ENCODE results near the gene SAMD11. TPM values are rescaled to one million over a fixed set of nuclear protein-coding genes. Genes with fewer than 3 reads are reported as not detected.

SAMD11 gene
- total and polyA plus RNA-seq, 2 of the 8 experiments (the other 6 are each of a cell fraction or from before 2014, with no cell fraction given): 0.18 to 0.30 TPM

DNA sequence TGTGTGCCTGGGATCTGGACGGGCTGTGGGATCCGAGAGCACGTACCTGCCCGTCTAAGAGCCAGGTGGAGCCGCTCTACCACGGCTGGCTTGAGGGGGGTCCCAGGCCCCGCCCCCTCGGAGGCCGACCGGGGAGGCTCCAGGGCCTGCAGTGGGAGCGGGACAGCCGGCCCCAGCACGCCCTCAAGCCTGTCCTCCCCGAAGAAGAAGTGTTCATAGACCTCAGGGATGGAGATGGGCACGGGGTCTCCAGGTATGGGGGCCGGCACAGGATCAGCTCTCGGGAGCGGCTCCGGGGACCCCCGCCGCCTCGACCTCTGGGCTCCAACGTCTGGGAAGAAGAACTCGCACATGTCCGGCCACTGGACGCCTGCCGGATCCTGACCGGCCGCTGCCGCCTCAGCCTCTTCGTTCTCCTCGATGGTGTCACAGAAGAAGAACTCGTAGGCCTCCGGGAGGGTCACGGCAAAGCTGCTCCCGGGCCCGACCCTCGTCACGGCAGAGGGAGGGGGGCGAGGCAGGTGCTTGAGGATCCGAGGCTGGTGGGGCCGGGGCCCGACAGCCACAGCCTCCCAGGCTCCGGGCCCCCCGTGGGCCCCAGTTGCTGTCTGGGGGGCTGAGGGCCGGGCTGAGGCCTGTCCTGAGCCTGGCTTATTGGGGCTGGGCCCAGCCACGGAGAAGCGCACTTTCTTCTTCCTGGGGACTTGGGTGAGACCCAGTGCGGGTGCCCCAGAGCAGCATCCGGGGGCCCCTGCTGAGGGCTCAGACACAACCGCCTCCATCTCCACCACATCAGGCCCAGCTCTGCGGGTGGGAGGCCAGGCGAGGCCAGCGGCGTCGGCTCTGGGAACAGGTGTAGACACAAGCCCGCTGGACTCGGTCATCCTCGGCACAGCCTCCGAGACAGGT is 55.4 kb downstream of the SAMD11 start:
- Histone ChIP-seq H3K79me1 (ENCODE audit: low read depth, low read length) (no peaks in the 10 kb centered on the region), H2AK5ac (ENCODE audit: low read depth, low read length) (no peak overlapping the region; the same call in 1 of the 2 replicates), H3K79me2 (ENCODE audit: control insufficient read depth in 1 of 2, insufficient read depth in 2 of 2, low read length in 2 of 2) (no peaks in the 10 kb centered on the region), H2AFZ (ENCODE audit: low read length) (no peak overlapping the region), H2BK120ac (replicated peaks; ENCODE audit: low read depth, low read length) (no peak overlapping the region), H2BK20ac (ENCODE audit: low read length) (no peak overlapping the region), H3K27ac (ENCODE audit: low read depth, low read length) (no peak overlapping the region), H3K18ac (ENCODE audit: extremely low read depth, low read length) (no peak overlapping the region), H3K4me2 (ENCODE audit: insufficient read depth in 1 of 2, low read depth in 2 of 2, low read length in 2 of 2) (no peak overlapping the region), H3K27me3 (replicated peaks in 1 of 4; ENCODE audit: control insufficient read depth in 3 of 4, extremely low read depth in 1 of 4, insufficient read depth in 3 of 4, low read length in 3 of 4) (peaks cover 0 to 18% (median 5%) of the 10 kb centered on the region in 4 experiments; a peak in 4 of 7 replicates), H2BK5ac (ENCODE audit: low read depth, low read length) (no peak overlapping the region), H3K9ac (replicated peaks in 1 of 4; ENCODE audit: extremely low read depth in 1 of 4, low read depth in 3 of 4, low read length in 3 of 4) (no peak overlapping the region), H2BK12ac (ENCODE audit: low read depth, low read length) (no peak overlapping the region), H2BK15ac (ENCODE audit: low read length) (no peak overlapping the region), H4K91ac (replicated peaks; ENCODE audit: insufficient read length, low read length) (no peak overlapping the region), H3K56ac (replicated peaks; ENCODE audit: insufficient read length, low read depth, low read length) (no peak overlapping the region), H3K4me3 (ENCODE audit: extremely low read depth in 1 of 4, insufficient read depth in 2 of 4, low read depth in 3 of 4, low read length in 4 of 4) (no peak overlapping the region), H3K4me1 (replicated peaks in 1 of 4; ENCODE audit: control insufficient read depth in 3 of 4, insufficient read depth in 4 of 4, low read length in 3 of 4) (peaks cover 0 to 10% (median under 1%) of the 10 kb centered on the region in 4 experiments; a peak in 4 of 7 replicates), H3K23ac (ENCODE audit: insufficient read length) (no peak overlapping the region), H3K36me3 (ENCODE audit: control insufficient read depth in 2 of 4, insufficient read depth in 4 of 4, low read length in 3 of 4) (no peaks in the 10 kb centered on the region), H4K8ac (ENCODE audit: extremely low read depth, insufficient read depth, low read length) (peak overlapping the region; percentile 51), H4K20me1 (replicated peaks in 1 of 2; ENCODE audit: control insufficient read depth in 1 of 2, insufficient read depth in 2 of 2, low read length in 2 of 2) (peaks cover 0 to 12% of the 10 kb centered on the region in 2 experiments), H3K23me2 (ENCODE audit: low read depth, low read length) (peaks cover 2% of the 10 kb centered on the region; the same call in 1 of the 2 replicates), H3K9me3 (ENCODE audit: insufficient read depth in 2 of 2, low read depth in 1 of 2, low read length in 1 of 2) (no peaks in the 10 kb centered on the region), H3K4ac (replicated peaks; ENCODE audit: insufficient read length, low read depth, low read length) (no peak overlapping the region), H3K14ac (ENCODE audit: insufficient read length) (no peak overlapping the region), H4K5ac (ENCODE audit: insufficient read length, low read depth, low read length) (no peak overlapping the region)
- 86% methylated on average over 34 of the region's 60 CpGs; no CpG with 5 or more reads in 1 of the 2 experiments for WGBS, 2 experiments (ENCODE audit: extremely low coverage in 1 of 2, insufficient coverage in 1 of 2, insufficient read length in 1 of 2, insufficient replicate concordance in 2 of 2, low coverage in 1 of 2, low lambda C conversion rate in 2 of 2, missing lambda C conversion rate in 1 of 2)
- no peak for FAIRE-seq
- DNase-seq (ENCODE audit: low read depth in 1 of 2, low spot score in 2 of 2): no peak
- CTCF ChIA-PET (ENCODE audit: partially characterized antibody): interaction anchor here (0.9 to 6.9 kb wide), 3 partner anchors 13 to 85 kb away, joined by 5 to 86 read pairs (median 80); no protein-coding TSS in a partner anchor
- no peak for TF ChIP-seq KDM1A (IDR thresholded peaks at IDR 0.05; ENCODE audit: borderline replicate concordance, low read length)
- POLR2A ChIA-PET (ENCODE audit: partially characterized antibody): interaction anchor here (0.7 to 1.5 kb wide), 3 partner anchors 23 to 81 kb away, joined by 3 to 4 read pairs (median 4); no protein-coding TSS in a partner anchor
